Endothelial cell of umbilical vein (primary cell): Measurements from ENCODE around the gene NTRK2. TPM values are rescaled to one million over a fixed set of nuclear protein-coding genes. Genes with fewer than 3 reads are reported as not detected.

ENCODE experiments used
- BruUV-seq: library from RNA; stranded (reverse); fragments of 400-500 nt; replicated peaks from 2 replicates; lab custom pipeline; 2021; lab: Mats Ljungman, UMichigan
- CTCF ChIA-PET: fragments of 300-600, 350-600 bp; sonication (Branson Sonifier 250); formaldehyde crosslinking; loops from one replicate; lab custom pipeline; 2021; ENCODE audit warnings: antibody characterized with exemption, inconsistent platforms; lab: Charles Lee
- POLR2A ChIA-PET: fragments of 300-600, 350-600 bp; sonication (Branson Sonifier 250); formaldehyde crosslinking; loops from one replicate; lab custom pipeline; 2021; ENCODE audit warnings: antibody characterized with exemption, inconsistent platforms; lab: Charles Lee
- DNase-seq: peaks from one replicate; pipeline ENCODE4 v3.0.0-alpha.2; 2011; ENCODE audit warnings: low read depth, low spot score
- FAIRE-seq: peaks from 2 replicates; lab custom pipeline; 2011; peaks lifted over from hg19 to GRCh38; lab: Jason Lieb, UNC
- H2AFZ ChIP-seq: 2 replicates; pipeline ENCODE4 v1.6.0; 2012; ENCODE audit warnings: low read depth, low read length, control low read depth, inconsistent platforms
- H3K27ac ChIP-seq: 2 replicates; pipeline ENCODE4 v1.5.1; 2011; ENCODE audit warnings: low read depth, mild to moderate bottlenecking, control low read depth, low read length, moderate library complexity; ENCODE audit not compliant: insufficient read depth
- H3K27me3 ChIP-seq, 2 experiments: 2 replicates each; pipeline versions ENCODE4 v1.6.0 to v1.6.1; 2011; ENCODE audit warnings: low read length in 2 of 2, mixed read lengths in 1 of 2; ENCODE audit not compliant: control insufficient read depth in 2 of 2, insufficient read depth in 2 of 2
- H3K36me3 ChIP-seq, 2 experiments: 2 replicates in 1 of 2; 3 replicates in 1 of 2; pipeline ENCODE4 v1.5.1; 2011; ENCODE audit warnings: low read length in 2 of 2, mild to moderate bottlenecking in 1 of 2, moderate library complexity in 1 of 2; ENCODE audit not compliant: control insufficient read depth in 2 of 2, insufficient read depth in 2 of 2; ENCODE audit errors: extremely low read depth in 1 of 2
- H3K4me1 ChIP-seq: 3 replicates; pipeline ENCODE4 v1.5.1; 2011; ENCODE audit warnings: mild to moderate bottlenecking, low read length; ENCODE audit not compliant: control insufficient read depth, insufficient read depth; ENCODE audit errors: extremely low read depth
- H3K4me2 ChIP-seq: 2 replicates; pipeline ENCODE4 v1.6.1; 2011; ENCODE audit warnings: low read length, control low read depth, mixed read lengths; ENCODE audit not compliant: insufficient read depth
- H3K4me3 ChIP-seq, 3 experiments: fragments of 200-600 bp in 1 of 3; sonication (generic), shearing (Covaris generic) in 1 of 3; replicated peaks in 1 of 3; 2 replicates each; pipeline ENCODE4 v1.5.1; 2011 to 2016; ENCODE audit warnings: control low read depth in 3 of 3, low read length in 3 of 3, mild to moderate bottlenecking in 2 of 3, inconsistent platforms in 1 of 3, low read depth in 1 of 3, moderate library complexity in 1 of 3; ENCODE audit not compliant: insufficient read depth in 1 of 3
- H3K79me2 ChIP-seq: 2 replicates; pipeline ENCODE4 v1.6.0; 2012; ENCODE audit warnings: low read length, inconsistent platforms; ENCODE audit not compliant: control insufficient read depth, insufficient read depth
- H3K9ac ChIP-seq: replicated peaks from 2 replicates; pipeline ENCODE3; 2011; ENCODE audit warnings: low read length, control low read depth; ENCODE audit not compliant: insufficient read depth; ENCODE audit errors: extremely low read depth
- H3K9me1 ChIP-seq: replicated peaks from 3 replicates; pipeline ENCODE4 v1.6.0; 2011; ENCODE audit warnings: mild to moderate bottlenecking, low read length; ENCODE audit not compliant: control insufficient read depth, insufficient read depth; ENCODE audit errors: extremely low read depth
- H3K9me3 ChIP-seq: replicated peaks from 2 replicates; pipeline ENCODE4 v1.5.1; 2012; ENCODE audit warnings: low read length, inconsistent platforms; ENCODE audit not compliant: control insufficient read depth, insufficient read depth
- H4K20me1 ChIP-seq: replicated peaks from 2 replicates; pipeline ENCODE3; 2011; ENCODE audit warnings: mild to moderate bottlenecking, low read length; ENCODE audit not compliant: control insufficient read depth, insufficient read depth; ENCODE audit errors: extremely low read depth
- CTCF ChIP-seq, 2 donors: IDR thresholded peaks; 1 replicate in 1 of 2; 2 replicates in 1 of 2; pipeline ENCODE4 v1.5.1; 2011; ENCODE audit warnings: low read length in 2 of 2, mild to moderate bottlenecking in 2 of 2, moderate library complexity in 2 of 2, control low read depth in 1 of 2, inconsistent platforms in 1 of 2, low read depth in 1 of 2; ENCODE audit not compliant: insufficient read depth in 1 of 2; ENCODE audit errors: extremely low read depth in 1 of 2
- MYC ChIP-seq: IDR thresholded peaks from one replicate; pipeline ENCODE4 v1.6.1; 2011; ENCODE audit warnings: mild to moderate bottlenecking, low read depth, low read length
- dilution Hi-C: fragments of 300-500 bp; cut with MboI; formaldehyde crosslinking; loops from one replicate; pipeline ENCODE4 v1.15.0; 2019; ENCODE audit warnings: low sequenced_read_pairs; ENCODE audit not compliant: extremely low pct_ligation_motif_present
- intact Hi-C: fragments of 100-400 bp; cut with micrococcal nuclease; formaldehyde crosslinking; loops from one replicate; pipeline ENCODE4 v1.10.0; 2022
- polyA plus RNA-seq, 4 experiments: library from polyadenylated mRNA; depleted of rRNA in 3 of 4; stranded (reverse) in 3 of 4; unstranded in 1 of 4; fragments of >200 nt; gene quantifications; 2 replicates each; pipeline versions ENCODE4 v1.2.1 to v1.2.3, GENCODE V29; 2011 to 2012; ENCODE audit warnings: missing spikeins in 1 of 4
- total RNA-seq: library from RNA; stranded (reverse); gene quantifications from 2 replicates; pipeline ENCODE4 v1.2.3, GENCODE V29; 2021

Gene NTRK2
- total and polyA plus RNA-seq, 2 donors (not counting 3 experiments of a cell fraction or from before 2014, with no cell fraction given), result 0.01 to 0.13 TPM

GRCh38 chr9:84667571-84668195, 1.8 kb upstream of the NTRK2 start:
- Histone ChIP-seq H3K27me3 (peaks cover 32 to 58% of the 10 kb centered on the region in 2 experiments), H3K9ac (no peak overlapping the region), H3K4me1 (peaks cover 15% of the 10 kb centered on the region), H3K9me3 (no peaks in the 10 kb centered on the region), H3K4me2 (peak overlapping the region; percentile 72), H3K9me1 (no peaks in the 10 kb centered on the region), H4K20me1 (no peaks in the 10 kb centered on the region), H3K79me2 (no peaks in the 10 kb centered on the region), H3K27ac (no peak overlapping the region), H2AFZ (no peak overlapping the region), H3K36me3 (no peaks in the 10 kb centered on the region), H3K4me3 (peak overlapping the region in 1 of 3 experiments; percentile 35)
- TF ChIP-seq CTCF (IDR thresholded peaks at IDR 0.05; ENCODE audit: extremely low read depth in 1 of 2, insufficient read depth in 1 of 2, low read depth in 1 of 2, low read length in 2 of 2) (peak; percentile 38 to 46), MYC (no peak)
- POLR2A ChIA-PET, result no interaction called here
- FAIRE-seq (peak; percentile 56), DNase-seq (peak; percentile 34)
- no TSS peak for BruUV-seq
- dilution Hi-C loops (no loop called here), intact Hi-C loops (loop anchor here (1.0 to 2.0 kb wide), 6 partner anchors 113 to 942 kb away; no protein-coding TSS in a partner anchor)
- CTCF ChIA-PET, result interaction anchor here (0.6 to 2.1 kb wide), 3 partner anchors 238 to 942 kb away, joined by 3 to 14 read pairs (median 6); no protein-coding TSS in a partner anchor
